ENCODE results near the gene RALGPS2.

- TF ChIP-seq CTCF (IDR thresholded peaks at IDR 0.05) (no peak), POLR2A (IDR thresholded peaks at IDR 0.05) (no peak)
Observed at GRCh38 chr1:178857126-178857525, 132.1 kb downstream of the RALGPS2 start.

All from tibial nerve (tissue), 3 donors.